Kidney epithelial cell (primary cell): Measurements from ENCODE around the gene SYCP2L. TPM values are rescaled to one million over a fixed set of nuclear protein-coding genes. Genes with fewer than 3 reads are reported as not detected.

ENCODE experiments used
- DNase-seq: peaks from one replicate; pipeline ENCODE4 v3.0.0-alpha.2; 2010; ENCODE audit warnings: low read depth
- H3K27me3 ChIP-seq: 2 replicates; pipeline ENCODE4 v1.6.0; 2011; ENCODE audit warnings: low read length; ENCODE audit not compliant: control insufficient read depth, insufficient read depth
- H3K36me3 ChIP-seq: 2 replicates; pipeline ENCODE4 v1.5.1; 2011; ENCODE audit warnings: low read length; ENCODE audit not compliant: control insufficient read depth, insufficient read depth
- H3K4me3 ChIP-seq: 2 replicates; pipeline ENCODE4 v1.5.1; 2011; ENCODE audit warnings: low read depth, mild to moderate bottlenecking, control low read depth, low read length
- CTCF ChIP-seq: IDR thresholded peaks from 2 replicates; pipeline ENCODE4 v1.5.1; 2011; ENCODE audit warnings: mild to moderate bottlenecking, moderate library complexity, low read length, control low read depth, inconsistent platforms; ENCODE audit not compliant: insufficient read depth, poor library complexity, severe bottlenecking
- total RNA-seq: library from RNA; depleted of rRNA; stranded (reverse); fragments of >200 nt; gene quantifications from 2 replicates; pipeline ENCODE4 v1.2.3, GENCODE V29; 2015

The SYCP2L gene
- total RNA-seq, 1 donor from 2014 or later = 0.71 TPM

GRCh38 chr6:11012295-11012754 lies 125.5 kb downstream of the SYCP2L start:
- Histone ChIP-seq H3K36me3 (no peaks in the 10 kb centered on the region), H3K27me3 (no peaks in the 10 kb centered on the region), H3K4me3 (no peak overlapping the region)
- DNase-seq = no peak
- no peak for TF ChIP-seq CTCF

GRCh38 chr6:11012976-11013720 lies 126.3 kb downstream of the SYCP2L start:
- no peak for DNase-seq
- Histone ChIP-seq H3K36me3 (no peaks in the 10 kb centered on the region), H3K27me3 (no peaks in the 10 kb centered on the region), H3K4me3 (no peak overlapping the region)
- no peak for TF ChIP-seq CTCF

GRCh38 chr6:11013721-11014070 lies 126.8 kb downstream of the SYCP2L start:
- H3K36me3 ChIP-seq = no peaks in the 10 kb centered on the region
- TF ChIP-seq CTCF = no peak

GRCh38 chr6:11015102-11015501 lies 128.2 kb downstream of the SYCP2L start:
- TF ChIP-seq CTCF = no peak
- DNase-seq = no peak
- H3K27me3 ChIP-seq = no peaks in the 10 kb centered on the region

More at GRCh38 chr6:11013721-11014070, 126.8 kb downstream of the SYCP2L start:
- Histone ChIP-seq H3K27me3 (no peaks in the 10 kb centered on the region), H3K4me3 (no peak overlapping the region)
- DNase-seq = no peak

GRCh38 chr6:11016452-11016851 lies 129.6 kb downstream of the SYCP2L start:
- TF ChIP-seq CTCF = no peak
- Histone ChIP-seq H3K36me3 (no peaks in the 10 kb centered on the region), H3K4me3 (no peak overlapping the region), H3K27me3 (no peaks in the 10 kb centered on the region)
- DNase-seq = no peak

More at GRCh38 chr6:11015102-11015501, 128.2 kb downstream of the SYCP2L start:
- Histone ChIP-seq H3K36me3 (no peaks in the 10 kb centered on the region), H3K4me3 (no peak overlapping the region)

- no peak for DNase-seq
- no peak for TF ChIP-seq CTCF
- no peaks in the 10 kb centered on the region for H3K27me3 ChIP-seq
- H3K4me3 ChIP-seq = no peak overlapping the region
- H3K36me3 ChIP-seq = no peaks in the 10 kb centered on the region
Observed at GRCh38 chr6:11017090-11017489, 130.2 kb downstream of the SYCP2L start.
